Endothelial cell of umbilical vein (primary cell): ENCODE measurements around the gene ATP4A. TPM values are rescaled to one million over a fixed set of nuclear protein-coding genes. Genes with fewer than 3 reads are reported as not detected.
"Not testable (repeated sequence)": the region's sequence is repeated elsewhere in the genome, so short reads cannot be mapped to it uniquely, and the experiment has no call there.

Source experiments
- BruUV-seq: library from RNA; stranded (reverse); fragments of 400-500 nt; replicated peaks from 2 replicates; lab custom pipeline; 2021; lab: Mats Ljungman, UMichigan
- CTCF ChIA-PET: fragments of 300-600, 350-600 bp; sonication (Branson Sonifier 250); formaldehyde crosslinking; loops from one replicate; lab custom pipeline; 2021; ENCODE audit warnings: antibody characterized with exemption, inconsistent platforms; lab: Charles Lee
- POLR2A ChIA-PET: fragments of 300-600, 350-600 bp; sonication (Branson Sonifier 250); formaldehyde crosslinking; loops from one replicate; lab custom pipeline; 2021; ENCODE audit warnings: antibody characterized with exemption, inconsistent platforms; lab: Charles Lee
- DNase-seq: peaks from one replicate; pipeline ENCODE4 v3.0.0-alpha.2; 2011; ENCODE audit warnings: low read depth, low spot score
- FAIRE-seq: peaks from 2 replicates; lab custom pipeline; 2011; peaks lifted over from hg19 to GRCh38; lab: Jason Lieb, UNC
- H2AFZ ChIP-seq: 2 replicates; pipeline ENCODE4 v1.6.0; 2012; ENCODE audit warnings: low read depth, low read length, control low read depth, inconsistent platforms
- H3K27ac ChIP-seq: 2 replicates; pipeline ENCODE4 v1.5.1; 2011; ENCODE audit warnings: low read depth, mild to moderate bottlenecking, control low read depth, low read length, moderate library complexity; ENCODE audit not compliant: insufficient read depth
- H3K27me3 ChIP-seq, 2 experiments: 2 replicates each; pipeline versions ENCODE4 v1.6.0 to v1.6.1; 2011; ENCODE audit warnings: low read length in 2 of 2, mixed read lengths in 1 of 2; ENCODE audit not compliant: control insufficient read depth in 2 of 2, insufficient read depth in 2 of 2
- H3K36me3 ChIP-seq, 2 experiments: 2 replicates in 1 of 2; 3 replicates in 1 of 2; pipeline ENCODE4 v1.5.1; 2011; ENCODE audit warnings: low read length in 2 of 2, mild to moderate bottlenecking in 1 of 2, moderate library complexity in 1 of 2; ENCODE audit not compliant: control insufficient read depth in 2 of 2, insufficient read depth in 2 of 2; ENCODE audit errors: extremely low read depth in 1 of 2
- H3K4me1 ChIP-seq: 3 replicates; pipeline ENCODE4 v1.5.1; 2011; ENCODE audit warnings: mild to moderate bottlenecking, low read length; ENCODE audit not compliant: control insufficient read depth, insufficient read depth; ENCODE audit errors: extremely low read depth
- H3K4me2 ChIP-seq: 2 replicates; pipeline ENCODE4 v1.6.1; 2011; ENCODE audit warnings: low read length, control low read depth, mixed read lengths; ENCODE audit not compliant: insufficient read depth
- H3K4me3 ChIP-seq, 3 experiments: fragments of 200-600 bp in 1 of 3; sonication (generic), shearing (Covaris generic) in 1 of 3; replicated peaks in 1 of 3; 2 replicates each; pipeline ENCODE4 v1.5.1; 2011 to 2016; ENCODE audit warnings: control low read depth in 3 of 3, low read length in 3 of 3, mild to moderate bottlenecking in 2 of 3, inconsistent platforms in 1 of 3, low read depth in 1 of 3, moderate library complexity in 1 of 3; ENCODE audit not compliant: insufficient read depth in 1 of 3
- H3K79me2 ChIP-seq: 2 replicates; pipeline ENCODE4 v1.6.0; 2012; ENCODE audit warnings: low read length, inconsistent platforms; ENCODE audit not compliant: control insufficient read depth, insufficient read depth
- H3K9ac ChIP-seq: replicated peaks from 2 replicates; pipeline ENCODE3; 2011; ENCODE audit warnings: low read length, control low read depth; ENCODE audit not compliant: insufficient read depth; ENCODE audit errors: extremely low read depth
- H3K9me1 ChIP-seq: replicated peaks from 3 replicates; pipeline ENCODE4 v1.6.0; 2011; ENCODE audit warnings: mild to moderate bottlenecking, low read length; ENCODE audit not compliant: control insufficient read depth, insufficient read depth; ENCODE audit errors: extremely low read depth
- H3K9me3 ChIP-seq: replicated peaks from 2 replicates; pipeline ENCODE4 v1.5.1; 2012; ENCODE audit warnings: low read length, inconsistent platforms; ENCODE audit not compliant: control insufficient read depth, insufficient read depth
- H4K20me1 ChIP-seq: replicated peaks from 2 replicates; pipeline ENCODE3; 2011; ENCODE audit warnings: mild to moderate bottlenecking, low read length; ENCODE audit not compliant: control insufficient read depth, insufficient read depth; ENCODE audit errors: extremely low read depth
- EZH2 ChIP-seq: IDR thresholded peaks from 2 replicates; pipeline ENCODE4 v1.6.1; 2012; ENCODE audit warnings: borderline replicate concordance, low read depth, mild to moderate bottlenecking, moderate library complexity, low read length, inconsistent platforms; ENCODE audit not compliant: severe bottlenecking
- FOS ChIP-seq: IDR thresholded peaks from 2 replicates; pipeline ENCODE4 v1.6.1; 2011; ENCODE audit warnings: mild to moderate bottlenecking, low read length, moderate library complexity, borderline replicate concordance; ENCODE audit not compliant: insufficient read depth
- GATA2 ChIP-seq: IDR thresholded peaks from 2 replicates; pipeline ENCODE4 v1.7.0; 2011; ENCODE audit warnings: low read depth, mild to moderate bottlenecking, moderate library complexity, mixed read lengths, low read length; ENCODE audit not compliant: insufficient read length, insufficient read depth
- JUN ChIP-seq: IDR thresholded peaks from 2 replicates; pipeline ENCODE4 v1.6.1; 2011; ENCODE audit warnings: borderline replicate concordance, low read depth; ENCODE audit not compliant: insufficient read length, insufficient read depth
- MYC ChIP-seq: IDR thresholded peaks from one replicate; pipeline ENCODE4 v1.6.1; 2011; ENCODE audit warnings: mild to moderate bottlenecking, low read depth, low read length
- POLR2A ChIP-seq: IDR thresholded peaks from 2 replicates; pipeline ENCODE4 v1.6.1; 2012; ENCODE audit warnings: low read depth, mild to moderate bottlenecking, control low read depth, low read length
- POLR2AphosphoS5 ChIP-seq: IDR thresholded peaks from 2 replicates; pipeline ENCODE4 v1.6.1; 2012; ENCODE audit warnings: low read depth, mild to moderate bottlenecking, control low read depth, low read length, moderate library complexity; ENCODE audit not compliant: insufficient read depth
- dilution Hi-C: fragments of 300-500 bp; cut with MboI; formaldehyde crosslinking; loops from one replicate; pipeline ENCODE4 v1.15.0; 2019; ENCODE audit warnings: low sequenced_read_pairs; ENCODE audit not compliant: extremely low pct_ligation_motif_present
- intact Hi-C: fragments of 100-400 bp; cut with micrococcal nuclease; formaldehyde crosslinking; loops from one replicate; pipeline ENCODE4 v1.10.0; 2022
- polyA plus RNA-seq, 4 experiments: library from polyadenylated mRNA; depleted of rRNA in 3 of 4; stranded (reverse) in 3 of 4; unstranded in 1 of 4; fragments of >200 nt; gene quantifications; 2 replicates each; pipeline versions ENCODE4 v1.2.1 to v1.2.3, GENCODE V29; 2011 to 2012; ENCODE audit warnings: missing spikeins in 1 of 4
- total RNA-seq: library from RNA; stranded (reverse); gene quantifications from 2 replicates; pipeline ENCODE4 v1.2.3, GENCODE V29; 2021
- TF ChIP-seq, protein P1 (sequence below): IDR thresholded peaks from 2 replicates; pipeline ENCODE4 v1.6.1; 2011; ENCODE audit not compliant: insufficient read depth, insufficient read length
- TF ChIP-seq, protein P2 (sequence below), 2 donors: IDR thresholded peaks; 1 replicate in 1 of 2; 2 replicates in 1 of 2; pipeline ENCODE4 v1.5.1; 2011; ENCODE audit warnings: low read length in 2 of 2, mild to moderate bottlenecking in 2 of 2, moderate library complexity in 2 of 2, control low read depth in 1 of 2, inconsistent platforms in 1 of 2, low read depth in 1 of 2; ENCODE audit not compliant: insufficient read depth in 1 of 2; ENCODE audit errors: extremely low read depth in 1 of 2

ATP4A gene
- total and polyA plus RNA-seq, 2 donors (not counting 3 experiments of a cell fraction or from before 2014, with no cell fraction given), result not detected

DNA sequence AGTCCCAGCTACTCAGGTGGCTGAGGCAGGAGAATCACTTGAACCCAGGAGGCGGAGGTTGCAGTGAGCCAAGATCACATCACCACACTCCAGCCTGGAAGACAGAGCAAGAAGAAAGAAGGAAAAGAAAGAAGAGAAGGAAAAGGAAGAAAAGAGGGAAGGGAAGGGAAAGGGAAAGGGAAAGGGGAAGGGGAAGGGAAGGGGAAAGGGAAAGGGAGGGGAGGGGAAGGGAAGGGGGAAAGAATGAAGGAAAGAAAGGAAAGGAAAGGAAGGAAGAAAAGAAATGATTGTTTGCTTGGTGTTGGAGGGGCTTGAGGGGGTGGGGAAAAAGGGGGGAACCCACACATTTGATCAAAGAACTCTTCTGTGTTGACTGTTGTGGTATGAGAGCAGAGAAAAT, 32.5 kb upstream of the ATP4A start:
- Histone ChIP-seq H3K9me1 (no peaks in the 10 kb centered on the region), H3K4me1 (no peaks in the 10 kb centered on the region), H3K36me3 (no peaks in the 10 kb centered on the region), H3K27me3 (no peaks in the 10 kb centered on the region), H3K27ac (no peak overlapping the region), H2AFZ (no peak overlapping the region), H4K20me1 (no peaks in the 10 kb centered on the region), H3K4me2 (no peak overlapping the region), H3K9ac (no peak overlapping the region), H3K9me3 (no peaks in the 10 kb centered on the region), H3K79me2 (no peaks in the 10 kb centered on the region), H3K4me3 (no peak overlapping the region)
- no TSS peak for BruUV-seq
- CTCF ChIA-PET, result no interaction called here
- TF ChIP-seq FOS (no peak), EZH2 (no peak), POLR2A (no peak), MYC (no peak), JUN (no peak), GATA2 (no peak), POLR2AphosphoS5 (no peak)
- TF ChIP-seq, protein P1, sequence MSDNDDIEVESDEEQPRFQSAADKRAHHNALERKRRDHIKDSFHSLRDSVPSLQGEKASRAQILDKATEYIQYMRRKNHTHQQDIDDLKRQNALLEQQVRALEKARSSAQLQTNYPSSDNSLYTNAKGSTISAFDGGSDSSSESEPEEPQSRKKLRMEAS, result no peak
- TF ChIP-seq, protein P2, sequence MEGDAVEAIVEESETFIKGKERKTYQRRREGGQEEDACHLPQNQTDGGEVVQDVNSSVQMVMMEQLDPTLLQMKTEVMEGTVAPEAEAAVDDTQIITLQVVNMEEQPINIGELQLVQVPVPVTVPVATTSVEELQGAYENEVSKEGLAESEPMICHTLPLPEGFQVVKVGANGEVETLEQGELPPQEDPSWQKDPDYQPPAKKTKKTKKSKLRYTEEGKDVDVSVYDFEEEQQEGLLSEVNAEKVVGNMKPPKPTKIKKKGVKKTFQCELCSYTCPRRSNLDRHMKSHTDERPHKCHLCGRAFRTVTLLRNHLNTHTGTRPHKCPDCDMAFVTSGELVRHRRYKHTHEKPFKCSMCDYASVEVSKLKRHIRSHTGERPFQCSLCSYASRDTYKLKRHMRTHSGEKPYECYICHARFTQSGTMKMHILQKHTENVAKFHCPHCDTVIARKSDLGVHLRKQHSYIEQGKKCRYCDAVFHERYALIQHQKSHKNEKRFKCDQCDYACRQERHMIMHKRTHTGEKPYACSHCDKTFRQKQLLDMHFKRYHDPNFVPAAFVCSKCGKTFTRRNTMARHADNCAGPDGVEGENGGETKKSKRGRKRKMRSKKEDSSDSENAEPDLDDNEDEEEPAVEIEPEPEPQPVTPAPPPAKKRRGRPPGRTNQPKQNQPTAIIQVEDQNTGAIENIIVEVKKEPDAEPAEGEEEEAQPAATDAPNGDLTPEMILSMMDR (IDR thresholded peaks at IDR 0.05; ENCODE audit: extremely low read depth in 1 of 2, insufficient read depth in 1 of 2, low read depth in 1 of 2, low read length in 2 of 2), result no peak
- POLR2A ChIA-PET, result no interaction called here
- intact Hi-C loops (no loop called here), dilution Hi-C loops (no loop called here)
- FAIRE-seq (no peak), DNase-seq (no peak)

DNA sequence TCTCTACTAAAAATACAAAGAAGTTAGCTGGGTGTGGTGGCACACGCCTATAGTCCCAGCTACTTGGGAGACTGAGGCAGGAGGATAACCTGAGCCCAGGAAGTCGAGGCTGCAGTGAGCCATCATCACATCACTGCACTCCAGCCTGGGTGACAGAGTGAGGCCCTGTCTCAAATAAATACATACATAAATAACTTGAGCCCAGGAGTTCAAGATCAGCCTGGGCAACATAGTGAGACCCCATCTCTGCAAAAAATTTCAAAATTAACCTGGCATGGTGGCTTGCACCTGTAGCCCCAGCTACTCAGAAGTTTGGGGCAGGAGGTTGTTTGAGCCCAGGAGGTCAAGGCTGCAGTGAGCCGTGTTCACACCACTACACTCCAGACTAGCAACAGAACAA, 31.6 kb upstream of the ATP4A start:
- H3K27me3 ChIP-seq, H4K20me1 ChIP-seq, H3K36me3 ChIP-seq, intact Hi-C loops, H3K79me2 ChIP-seq, H3K4me1 ChIP-seq, H3K4me2 ChIP-seq, H3K9me1 ChIP-seq, FAIRE-seq, H3K27ac ChIP-seq, dilution Hi-C loops, H3K4me3 ChIP-seq, H2AFZ ChIP-seq, H3K9me3 ChIP-seq, H3K9ac ChIP-seq, BruUV-seq, POLR2A ChIA-PET, DNase-seq, CTCF ChIA-PET: not testable (repeated sequence)
